ENCODE data around the gene DSG1.
"Not testable (repeated sequence)": the region's sequence is repeated elsewhere in the genome, so short reads cannot be mapped to it uniquely, and the experiment has no call there.

DSG1 gene

DNA sequence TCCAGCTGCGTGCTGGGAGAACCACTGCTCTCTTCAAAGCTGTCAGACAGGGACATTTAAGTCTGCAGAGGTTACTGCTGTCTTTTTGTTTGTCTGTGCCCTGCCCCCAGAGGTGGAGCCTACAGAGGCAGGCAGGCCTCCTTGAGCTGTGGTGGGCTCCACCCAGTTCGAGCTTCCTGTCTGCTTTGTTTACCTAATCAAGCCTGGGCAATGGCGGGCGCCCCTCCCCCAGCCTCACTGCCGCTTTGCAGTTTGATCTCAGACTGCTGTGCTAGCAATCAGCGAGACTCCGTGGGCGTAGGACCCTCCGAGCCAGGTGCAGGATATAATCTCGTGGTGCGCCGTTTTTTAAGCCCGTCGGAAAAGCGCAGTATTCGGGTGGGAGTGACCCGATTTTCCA, 35.4 kb downstream of the DSG1 start:
- not testable (repeated sequence) for DNase-seq

DNA sequence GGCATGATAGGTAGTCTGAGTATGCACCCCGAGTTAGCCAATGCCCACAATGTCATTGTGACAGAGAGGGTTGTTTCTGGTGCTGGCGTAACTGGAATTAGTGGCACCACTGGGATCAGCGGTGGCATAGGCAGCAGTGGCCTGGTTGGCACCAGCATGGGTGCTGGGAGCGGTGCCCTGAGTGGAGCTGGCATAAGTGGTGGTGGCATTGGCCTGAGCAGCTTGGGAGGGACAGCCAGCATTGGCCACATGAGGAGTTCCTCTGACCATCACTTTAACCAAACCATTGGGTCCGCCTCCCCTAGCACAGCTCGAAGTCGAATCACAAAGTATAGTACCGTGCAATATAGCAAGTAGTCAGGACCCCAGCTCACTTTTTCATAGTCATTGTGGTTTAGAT, 37.0 kb downstream of the DSG1 start:
- no peak for DNase-seq

DNA sequence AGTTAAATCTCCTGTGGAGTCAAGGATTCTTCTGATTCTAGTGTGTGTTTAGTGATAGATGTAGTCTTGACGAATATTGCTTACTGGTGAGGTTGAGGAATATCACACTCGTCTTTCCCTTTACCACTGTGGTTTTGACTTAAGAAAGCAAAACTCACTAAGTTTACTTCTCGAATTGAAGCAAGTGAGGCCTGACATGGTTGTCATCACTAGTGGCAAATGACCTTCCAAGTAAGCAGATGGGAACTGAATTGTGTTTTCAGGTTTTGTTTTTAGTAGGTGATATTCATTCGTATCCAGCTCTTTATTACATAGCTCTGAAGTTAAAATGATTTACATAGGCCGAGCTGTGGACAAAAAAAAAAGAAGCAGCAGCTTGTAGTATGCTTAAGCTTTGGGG, 38.1 kb downstream of the DSG1 start:
- no peak for DNase-seq

DNA sequence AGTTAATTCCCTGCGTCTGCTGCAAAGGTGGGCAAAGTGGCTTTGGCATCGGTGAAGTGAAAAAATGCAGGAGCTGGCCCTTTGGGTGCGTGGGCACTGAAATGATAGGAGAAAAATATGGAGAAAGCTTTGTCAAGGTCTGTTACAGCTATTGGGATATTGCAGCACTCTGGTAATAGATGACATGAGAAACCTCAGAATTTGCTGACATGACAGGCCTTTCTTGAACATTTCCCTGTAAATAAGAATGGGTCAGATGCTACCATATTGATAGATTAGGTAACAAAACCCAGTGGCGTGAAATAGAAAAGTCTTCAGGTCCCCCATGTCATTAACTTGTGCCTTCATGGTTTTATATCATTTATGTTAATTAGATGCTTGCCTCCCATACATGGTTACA, 46.2 kb downstream of the DSG1 start:
- DNase-seq: no peak

DNA sequence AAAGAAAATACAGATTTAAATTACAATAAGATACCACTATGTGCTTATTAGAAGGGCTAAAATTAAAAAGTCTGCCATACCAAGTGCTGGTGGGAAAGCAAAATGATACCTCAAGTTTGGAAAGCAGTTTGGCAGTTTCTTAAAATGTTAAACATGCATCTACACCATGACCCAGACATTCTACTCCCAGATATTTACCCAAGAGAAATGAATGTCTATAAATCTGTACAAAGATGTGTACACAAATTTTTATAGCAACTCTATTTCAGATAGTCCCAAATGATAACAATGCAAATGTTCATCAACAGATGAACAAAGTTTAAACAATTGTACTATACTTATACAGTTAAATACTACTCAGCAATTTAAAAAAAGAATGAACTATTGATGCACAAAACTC, 51.5 kb downstream of the DSG1 start:
- DNase-seq: no peak

DNA sequence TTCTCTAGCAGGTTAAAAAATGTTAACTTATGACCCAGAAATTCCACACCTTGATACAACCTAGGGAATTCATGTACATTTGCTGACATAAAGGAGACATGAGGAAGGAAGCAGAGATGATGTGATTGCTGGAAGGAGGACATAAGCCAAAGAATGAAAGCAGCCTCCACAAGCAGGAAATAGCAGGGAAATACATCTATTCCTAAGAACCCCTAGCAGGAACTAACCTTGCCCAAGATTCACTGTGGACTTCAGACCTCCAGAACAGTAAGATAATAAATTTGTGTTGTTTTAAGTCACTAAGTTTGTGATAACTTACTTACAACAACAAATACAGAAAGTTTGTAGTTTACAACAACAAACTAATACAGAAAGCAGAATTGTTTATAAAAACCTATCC, 54.0 kb downstream of the DSG1 start:
- DNase-seq: no peak

DNA sequence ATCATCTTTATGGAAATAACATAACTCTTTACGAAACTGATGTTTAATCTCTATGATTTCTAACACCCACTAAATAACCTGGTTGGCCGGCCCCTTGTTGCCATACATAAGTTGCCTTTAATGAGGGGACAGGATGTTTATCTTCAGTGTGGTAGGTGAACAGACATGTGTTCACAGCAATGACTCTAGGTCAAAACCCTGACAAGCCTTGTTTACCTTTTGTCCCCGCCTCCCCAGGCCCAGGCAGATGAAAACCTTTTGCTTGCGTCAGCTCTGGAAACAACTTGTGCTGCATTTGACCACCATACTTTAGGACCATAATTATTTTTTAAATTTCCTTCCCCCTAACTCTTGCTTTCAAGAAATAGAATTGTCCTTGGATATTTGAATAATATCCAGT, 55.7 kb downstream of the DSG1 start:
- DNase-seq: no peak

DNA sequence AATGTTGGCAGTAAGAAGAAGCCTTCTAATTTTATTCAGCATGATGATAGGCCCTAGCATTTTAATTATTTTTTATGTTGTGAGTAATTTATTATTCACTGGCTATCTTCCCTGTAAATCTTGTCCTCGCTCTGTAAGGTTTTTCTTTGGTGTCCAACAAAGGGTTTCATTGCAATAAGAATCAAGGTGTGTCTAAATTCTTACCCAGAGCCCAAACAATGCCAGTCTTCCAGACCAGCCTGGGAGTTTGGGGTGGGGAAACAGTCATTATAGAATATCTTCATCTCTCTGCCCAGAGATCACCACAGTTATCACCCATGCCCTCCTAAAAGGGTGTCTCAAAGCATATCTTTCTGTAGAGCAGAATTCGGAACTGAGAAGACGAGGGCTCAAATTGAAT, 58.5 kb downstream of the DSG1 start, which contains the start of gene DSG4:
DSG4 (plus strand) TSS at position 301 of the 400 bp plus-strand sequence. CDS start 135 bp downstream, outside the sequence.
- DNase-seq: no peak

DNA sequence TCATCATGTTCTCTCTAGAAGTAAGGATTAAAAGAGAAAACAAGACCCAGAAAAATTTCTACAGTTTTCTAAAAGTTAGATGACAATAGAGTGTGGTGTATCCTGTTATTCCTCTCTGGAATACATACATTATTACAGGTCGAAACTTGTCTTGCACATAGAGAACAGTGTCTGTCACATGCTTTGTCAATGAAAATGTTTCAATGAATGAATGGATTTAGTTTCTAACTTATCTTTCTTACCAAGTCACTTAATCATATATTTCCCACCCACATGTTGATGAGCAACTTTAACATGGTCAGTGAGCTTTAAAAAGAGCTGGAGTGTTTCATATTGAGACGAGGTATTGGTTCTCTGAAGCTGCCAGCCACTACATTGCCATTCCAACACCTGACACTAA, 63.0 kb downstream of the DSG1 start:
- no peak for DNase-seq

DNA sequence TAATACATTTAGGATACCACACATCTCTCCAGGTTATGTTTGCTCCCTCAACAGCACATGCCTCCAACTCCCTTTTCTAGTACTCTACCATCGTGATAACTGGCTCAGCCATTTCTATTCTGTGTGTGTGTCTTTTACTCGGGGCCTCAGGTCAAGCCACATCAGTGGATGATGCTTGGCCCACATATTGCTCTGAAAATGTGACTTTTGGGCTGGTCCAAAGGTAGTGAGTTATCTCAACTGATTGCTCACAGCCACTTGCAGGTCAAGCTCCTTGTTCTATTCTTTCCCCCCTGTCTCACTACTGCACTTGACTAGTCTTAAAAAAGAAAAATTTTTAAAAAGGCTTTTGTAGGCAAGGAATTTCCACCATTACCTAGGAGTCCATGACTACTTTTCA, 64.1 kb downstream of the DSG1 start:
- no peak for DNase-seq

DNA sequence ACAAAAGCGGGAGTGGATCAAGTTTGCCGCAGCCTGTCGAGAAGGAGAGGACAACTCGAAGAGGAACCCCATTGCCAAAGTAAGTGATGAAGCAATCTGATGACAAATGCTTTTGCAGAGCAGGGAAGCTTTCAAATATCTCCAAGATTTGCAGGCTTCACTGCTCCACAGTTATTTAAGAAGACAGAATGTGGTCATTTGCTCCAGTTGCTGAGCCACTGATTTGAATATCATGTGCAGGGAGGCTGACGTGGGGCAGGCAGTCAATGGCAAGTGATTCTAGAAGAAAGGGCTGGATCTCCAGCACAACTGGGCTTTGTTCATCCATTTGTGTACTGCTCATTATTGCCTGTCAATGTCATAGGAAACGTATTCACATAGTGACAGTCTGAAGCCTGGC, 68.8 kb downstream of the DSG1 start:
- no peak for DNase-seq

DNA sequence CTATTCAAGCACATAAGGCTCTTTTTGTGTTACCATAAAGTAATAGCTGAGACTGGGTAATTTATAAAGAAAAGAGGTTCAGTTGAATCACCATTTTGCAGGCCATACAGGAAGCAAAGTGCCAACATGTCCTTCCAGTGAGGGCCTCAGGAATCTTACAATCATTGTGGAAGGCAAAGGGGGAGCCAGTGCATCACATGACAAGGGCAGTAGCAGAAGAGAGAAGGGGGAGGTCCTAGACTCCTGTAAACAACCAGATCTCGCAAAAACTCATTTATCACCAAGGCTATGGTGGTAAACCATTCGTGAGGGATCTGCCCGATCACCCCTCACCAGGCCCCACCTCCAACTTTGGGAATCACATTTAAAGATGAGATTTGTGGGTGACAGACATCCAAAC, 75.3 kb downstream of the DSG1 start:
- DNase-seq: no peak

DNA sequence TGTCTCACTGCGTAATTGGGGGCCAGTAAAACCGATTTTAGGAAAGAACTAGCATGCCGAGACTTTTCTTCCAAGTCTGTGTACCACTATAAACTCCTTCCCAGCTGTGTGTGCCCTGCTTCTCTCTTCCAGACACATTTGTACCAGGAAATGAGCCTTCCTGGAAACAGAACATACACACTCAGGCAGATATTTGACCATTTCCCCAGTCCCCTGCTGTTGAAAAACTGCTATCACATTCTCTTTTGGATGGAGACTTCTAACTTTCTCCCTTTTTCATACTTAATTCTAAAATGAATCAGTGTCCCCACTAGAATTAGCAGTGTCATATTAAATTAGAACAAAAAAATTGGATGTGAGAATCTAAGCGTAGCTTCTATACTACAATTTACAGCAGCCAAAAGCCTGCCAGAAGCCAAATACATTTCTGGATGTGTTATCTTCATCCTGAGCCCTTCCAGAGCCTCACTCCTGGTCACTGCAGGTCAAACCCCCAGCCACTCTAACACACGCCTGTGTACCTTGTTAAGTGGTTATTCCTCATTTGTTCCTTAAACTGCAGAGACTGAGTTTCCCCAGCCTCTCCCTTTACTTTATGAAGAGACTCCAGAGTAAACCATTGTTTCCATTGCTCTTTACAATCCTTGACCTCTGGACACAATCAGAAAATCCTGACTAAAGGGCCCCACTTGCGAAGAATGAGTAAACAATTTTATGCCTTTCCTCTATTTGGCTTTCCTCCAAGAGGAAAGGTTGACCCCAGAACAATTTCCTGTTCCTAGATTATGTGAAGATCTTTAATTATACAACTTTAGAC, 79.0 kb downstream of the DSG1 start:
- no peak for DNase-seq

DNA sequence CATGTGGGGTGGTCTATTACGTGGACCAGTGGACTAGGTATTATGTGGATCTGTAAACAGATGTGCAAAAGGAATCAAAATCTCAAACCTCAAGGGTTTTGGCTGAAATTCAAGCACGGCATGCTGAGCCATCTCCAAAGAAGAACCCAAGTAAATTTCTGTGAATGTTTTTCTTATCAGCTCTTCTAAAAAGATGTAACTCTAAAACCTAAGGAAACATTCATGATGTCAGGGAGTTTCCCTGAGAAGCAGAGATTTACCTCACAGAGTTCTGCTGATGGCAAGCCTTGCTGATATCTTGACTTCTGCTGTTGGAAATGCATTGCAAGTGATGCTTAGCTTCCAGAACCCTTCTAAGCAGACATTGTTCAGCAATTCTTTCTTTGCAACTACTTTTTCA, 80.2 kb downstream of the DSG1 start:
- no peak for DNase-seq

DNA sequence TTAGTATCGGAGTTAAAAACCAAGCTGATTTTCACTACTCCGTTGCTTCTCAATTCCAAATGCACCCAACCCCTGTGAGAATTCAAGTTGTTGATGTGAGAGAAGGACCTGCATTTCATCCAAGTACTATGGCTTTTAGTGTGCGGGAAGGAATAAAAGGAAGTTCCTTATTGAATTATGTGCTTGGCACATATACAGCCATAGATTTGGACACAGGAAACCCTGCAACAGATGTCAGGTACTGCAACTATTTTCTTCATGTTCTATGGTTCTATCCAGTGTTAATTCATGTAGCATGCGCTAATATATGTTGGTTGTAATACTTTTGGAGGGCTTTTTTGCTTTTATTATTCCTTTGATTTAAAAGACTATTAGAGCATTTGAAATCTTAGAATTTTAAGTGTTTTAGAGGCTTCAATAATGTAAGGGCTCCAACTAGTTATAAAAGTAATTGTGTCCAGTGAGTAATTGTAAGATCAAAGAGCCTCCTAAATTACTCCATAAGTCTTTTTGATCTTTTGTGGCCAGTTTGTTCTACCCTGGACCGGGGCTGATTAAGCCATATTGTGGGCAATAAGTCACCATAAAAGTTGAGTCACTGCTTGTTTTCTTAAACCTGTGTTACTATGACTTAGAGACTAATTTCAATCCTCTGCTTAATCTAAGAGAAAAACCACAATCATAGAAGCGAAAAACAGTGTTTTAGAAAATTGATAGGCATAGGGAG, 81.5 kb downstream of the DSG1 start:
- no peak for DNase-seq

DNA sequence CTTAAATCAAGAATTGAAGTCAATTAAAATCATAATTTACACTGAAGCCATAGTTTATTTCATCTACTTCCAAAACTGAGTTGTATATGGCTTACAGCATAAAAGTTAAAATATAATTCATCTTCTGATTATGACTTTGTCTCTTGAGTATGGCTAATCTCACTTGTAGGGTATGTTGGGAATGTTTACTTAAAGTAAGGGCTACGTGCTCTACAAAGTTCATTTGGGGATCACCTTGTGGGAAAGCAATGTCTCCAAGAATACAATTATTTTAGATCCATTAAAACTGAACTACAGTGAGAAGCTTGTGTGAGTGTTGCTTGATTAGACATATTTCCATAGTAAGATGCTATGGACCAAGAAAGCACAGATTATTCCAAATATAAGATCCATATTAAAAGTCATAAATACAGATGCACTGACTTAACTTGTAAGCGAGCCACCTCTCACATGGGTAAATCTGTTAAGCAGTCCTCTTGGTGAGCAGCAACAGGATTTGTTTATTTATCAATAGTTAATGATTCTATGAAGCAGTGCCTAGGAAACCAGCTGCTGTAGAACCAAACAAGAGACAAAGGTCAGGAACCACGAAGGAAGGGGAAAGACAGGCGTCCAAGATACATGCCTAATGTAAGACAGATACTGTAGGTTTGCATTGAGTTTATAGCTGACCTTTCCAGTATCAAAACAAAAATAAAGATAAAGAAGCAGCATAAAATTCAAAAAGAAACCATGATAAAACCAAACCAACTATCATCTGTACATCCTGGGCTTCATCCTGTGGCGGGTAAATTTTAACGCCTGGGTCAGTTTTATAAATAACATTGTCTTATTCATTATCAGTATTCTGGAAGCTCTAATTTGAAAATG, 83.4 kb downstream of the DSG1 start:
- no peak for DNase-seq

DNA sequence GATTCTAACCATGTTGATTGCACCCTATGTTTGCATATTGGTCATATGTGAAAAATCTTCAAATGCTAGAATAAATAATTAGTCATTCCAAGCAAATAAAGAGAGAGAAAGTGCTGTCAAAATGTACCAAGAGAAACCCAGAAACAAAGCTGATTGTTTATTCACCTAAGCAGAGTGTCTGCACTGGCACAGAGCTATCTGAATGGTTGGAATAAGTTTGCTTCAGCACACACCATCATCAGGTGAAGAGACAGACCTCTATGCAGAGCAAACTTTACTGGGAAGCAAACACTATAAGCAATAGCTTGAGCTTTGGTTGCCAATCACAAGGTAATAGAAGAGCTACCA, 84.0 kb downstream of the DSG1 start:
- no peak for DNase-seq

DNA sequence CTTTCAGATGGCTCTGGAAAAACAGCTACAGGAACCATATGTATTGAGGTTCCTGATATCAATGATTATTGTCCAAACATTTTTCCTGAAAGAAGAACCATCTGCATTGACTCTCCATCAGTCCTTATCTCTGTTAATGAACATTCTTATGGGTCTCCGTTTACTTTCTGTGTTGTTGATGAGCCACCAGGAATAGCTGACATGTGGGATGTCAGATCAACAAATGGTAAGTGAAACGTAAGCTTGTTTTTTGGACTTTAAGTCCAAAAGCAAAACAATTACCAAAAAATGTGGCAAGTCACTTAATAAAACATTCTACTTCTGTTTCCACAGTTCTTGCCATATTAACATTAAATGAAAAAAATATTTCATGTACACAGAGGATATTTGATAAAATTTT, 85.4 kb downstream of the DSG1 start:
- no peak for DNase-seq

All from NCI-H1436 treated with DMSO at 0.1 percent for 48 hours (cell line).